Mucosa of descending colon (tissue), 3 donors: ENCODE results near the gene PTCRA. TPM values are rescaled to one million over a fixed set of nuclear protein-coding genes. Genes with fewer than 3 reads are reported as not detected.

Experiments
- ATAC-seq: fragments of 200-7000 bp; cut with Tn5 transposase; one replicate; pipeline ENCODE4 v1.9.1; 2020; ENCODE audit warnings: mild to moderate bottlenecking, moderate library complexity
- DNase-seq, 3 donors: peaks; one replicate each; pipeline ENCODE4 v3.0.0-alpha.2; 2020
- H3K36me3 ChIP-seq: fragments of 200-600 bp; one replicate; pipeline ENCODE4 v1.8.0; 2021; ENCODE audit warnings: low read depth, mild to moderate bottlenecking
- H3K4me1 ChIP-seq: fragments of 200-600 bp; one replicate; pipeline ENCODE4 v1.8.0; 2021; ENCODE audit warnings: low read depth, mild to moderate bottlenecking
- H3K4me3 ChIP-seq: fragments of 200-600 bp; one replicate; pipeline ENCODE4 v1.8.0; 2021; ENCODE audit warnings: mild to moderate bottlenecking
- H3K9me3 ChIP-seq: fragments of 200-600 bp; one replicate; pipeline ENCODE4 v1.8.0; 2021; ENCODE audit warnings: mild to moderate bottlenecking
- CTCF ChIP-seq: fragments of 200-600 bp; IDR thresholded peaks from one replicate; pipeline ENCODE4 v1.8.0; 2022; ENCODE audit warnings: antibody characterized with exemption, mild to moderate bottlenecking
- intact Hi-C, 2 donors: fragments of 100-400 bp; cut with DNase I in 1 of 2; cut with micrococcal nuclease in 1 of 2; formaldehyde crosslinking; loops; one replicate each; pipeline versions ENCODE4 v1.11.0 to v1.11.1; 2022; cut with DNase I, micrococcal nuclease
- total RNA-seq, 3 donors: library from RNA; stranded (reverse); fragmentation: NEBNext Ultra II Directional in 2 of 3; extraction: Animal tissue kit (Norgen Biotek cat#: 25700) in 2 of 3; gene quantifications; one replicate each; pipeline versions ENCODE4 v1.2.1 to v1.2.4, GENCODE V29; 2021 to 2023
- donor health status: DM: no; HTN: no; CAD: no; lungs with moderate emphysema.
- donor health status: DM: no; HTN: no; CAD: no.
- donor health status: DM: no; HTN: yes; CAD: no.

PTCRA gene
- total RNA-seq, 3 donors from 2014 or later, result not detected

GRCh38 chr6:42911171-42912021 is 4.5 kb upstream of the PTCRA start:
- TF ChIP-seq CTCF, result no peak
- Histone ChIP-seq H3K36me3 (no peaks in the 10 kb centered on the region), H3K4me1 (peaks cover 5% of the 10 kb centered on the region), H3K9me3 (no peaks in the 10 kb centered on the region), H3K4me3 (no peak overlapping the region)
- intact Hi-C loops, result no loop called here
- ATAC-seq (no peak), DNase-seq (no peak)

GRCh38 chr6:42914546-42914945 is 1.3 kb upstream of the PTCRA start:
- ATAC-seq (no peak), DNase-seq (no peak)
- Histone ChIP-seq H3K4me3 (no peak overlapping the region), H3K4me1 (peaks cover 5% of the 10 kb centered on the region), H3K9me3 (no peaks in the 10 kb centered on the region), H3K36me3 (no peaks in the 10 kb centered on the region)
- TF ChIP-seq CTCF, result no peak
- intact Hi-C loops, result no loop called here

- H3K4me3 ChIP-seq, result no peak overlapping the region
- DNase-seq (no peak), ATAC-seq (no peak)
- no peak for TF ChIP-seq CTCF
- intact Hi-C loops, result no loop called here
- no peaks in the 10 kb centered on the region for H3K36me3 ChIP-seq
- no peaks in the 10 kb centered on the region for H3K9me3 ChIP-seq
- peaks cover 5% of the 10 kb centered on the region for H3K4me1 ChIP-seq
Measured at GRCh38 chr6:42916288-42916687, 435 bp downstream of the PTCRA start.

- no peaks in the 10 kb centered on the region for H3K4me1 ChIP-seq
- no peak for TF ChIP-seq CTCF
- intact Hi-C loops, result no loop called here
- ATAC-seq (no peak), DNase-seq (peak in 1 of 3 donors; percentile 2)
- no peaks in the 10 kb centered on the region for H3K9me3 ChIP-seq
- no peak overlapping the region for H3K4me3 ChIP-seq
- H3K36me3 ChIP-seq, result no peaks in the 10 kb centered on the region
Measured at GRCh38 chr6:42921801-42922200, 5.9 kb downstream of the PTCRA start.

- TF ChIP-seq CTCF, result no peak
- intact Hi-C loops, result no loop called here
- DNase-seq (no peak), ATAC-seq (no peak)
- Histone ChIP-seq H3K9me3 (no peaks in the 10 kb centered on the region), H3K4me1 (no peaks in the 10 kb centered on the region), H3K36me3 (no peaks in the 10 kb centered on the region), H3K4me3 (no peak overlapping the region)
Measured at GRCh38 chr6:42923666-42924065, 7.8 kb downstream of the PTCRA start.
